Endothelial cell (in vitro differentiated cells): ENCODE results near the gene FBXW7. TPM values are rescaled to one million over a fixed set of nuclear protein-coding genes. Genes with fewer than 3 reads are reported as not detected.

Source experiments
- DNase-seq: peaks from one replicate; pipeline ENCODE4 v3.0.0; 2021; ENCODE audit warnings: low spot score
- H3K27ac Mint-ChIP-seq: one replicate; pipeline ENCODE4 v1.8.0; 2021; ENCODE audit warnings: mixed read lengths, inconsistent platforms; ENCODE audit not compliant: unreplicated experiment
- H3K27me3 Mint-ChIP-seq: one replicate; pipeline ENCODE4 v1.8.0; 2021; ENCODE audit warnings: mild to moderate bottlenecking, moderate library complexity, mixed read lengths, inconsistent platforms; ENCODE audit not compliant: unreplicated experiment
- H3K36me3 Mint-ChIP-seq: one replicate; pipeline ENCODE4 v1.8.0; 2021; ENCODE audit warnings: mild to moderate bottlenecking, low read depth, mixed read lengths, inconsistent platforms; ENCODE audit not compliant: unreplicated experiment
- H3K4me1 Mint-ChIP-seq: one replicate; pipeline ENCODE4 v1.8.0; 2021; ENCODE audit warnings: mild to moderate bottlenecking, mixed read lengths, inconsistent platforms; ENCODE audit not compliant: unreplicated experiment
- H3K4me3 Mint-ChIP-seq: one replicate; pipeline ENCODE4 v1.8.0; 2021; ENCODE audit warnings: mild to moderate bottlenecking, mixed read lengths, inconsistent platforms; ENCODE audit not compliant: unreplicated experiment
- H3K9me3 Mint-ChIP-seq: one replicate; pipeline ENCODE4 v1.8.0; 2021; ENCODE audit warnings: mixed read lengths, inconsistent platforms; ENCODE audit not compliant: unreplicated experiment
- total RNA-seq: library from RNA; stranded (reverse); fragmentation: NEBNext Ultra II Directional; extraction: Animal tissue kit (Norgen Biotek cat#: 25700); gene quantifications from one replicate; pipeline ENCODE4 v1.2.1, GENCODE V29; 2021; ENCODE audit not compliant: unreplicated experiment
- TF ChIP-seq, protein P1 (sequence below): fragments of 200-600 bp; sonication (generic); IDR thresholded peaks from one replicate; pipeline ENCODE4 v1.5.0; 2021; ENCODE audit warnings: antibody characterized with exemption; ENCODE audit not compliant: unreplicated experiment

Gene FBXW7
- total RNA-seq, 1 donor from 2014 or later = 44.7 TPM

DNA sequence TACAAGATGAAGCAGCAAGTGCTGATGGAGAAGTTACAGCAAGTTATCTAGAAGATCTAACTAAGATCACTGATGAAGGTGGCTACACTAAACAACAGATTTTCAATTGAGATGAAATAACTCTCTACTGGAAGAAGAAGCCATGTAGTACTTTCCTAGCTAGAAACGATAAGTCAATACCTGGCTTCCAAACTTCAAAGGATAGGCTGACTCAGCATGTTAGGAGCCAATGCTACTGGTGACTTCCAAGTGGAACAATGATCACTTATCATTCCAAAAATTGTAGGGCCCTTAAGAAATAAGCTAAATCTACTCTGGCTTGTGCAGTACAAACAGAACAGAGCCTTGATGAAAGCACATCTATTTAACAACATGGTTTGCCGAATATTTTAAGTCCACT, 55.0 kb downstream of the FBXW7 start:
- Mint-ChIP-seq H3K36me3 (no peaks in the 10 kb centered on the region), H3K4me3 (no peak overlapping the region)

DNA sequence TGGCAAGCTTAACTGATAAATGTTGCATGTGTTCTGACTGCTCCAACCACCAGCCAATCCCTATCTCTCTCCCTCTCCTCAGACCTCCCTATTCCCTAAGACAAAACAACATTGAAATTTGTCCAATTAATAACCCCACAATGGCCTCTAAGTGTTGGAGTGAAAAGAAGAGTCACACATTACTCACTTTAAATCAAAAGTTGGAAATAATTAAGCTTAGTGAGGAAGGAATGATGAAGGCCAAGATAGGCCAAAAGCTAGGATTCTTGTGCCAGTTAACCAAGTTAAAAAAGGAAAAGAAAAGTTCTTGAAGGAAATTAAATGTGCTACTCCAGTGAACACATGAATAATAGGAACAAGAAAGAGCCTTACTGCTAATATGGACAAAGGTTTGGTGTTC, 55.6 kb downstream of the FBXW7 start:
- H3K27ac Mint-ChIP-seq = no peak overlapping the region
- no peak for DNase-seq

More for the DNA sequence above, 55.0 kb downstream of the FBXW7 start:
- Mint-ChIP-seq H3K27me3 (no peaks in the 10 kb centered on the region), H3K27ac (peak overlapping the region; percentile 25), H3K4me1 (peaks cover 7% of the 10 kb centered on the region), H3K9me3 (no peaks in the 10 kb centered on the region)
- TF ChIP-seq, protein P1, sequence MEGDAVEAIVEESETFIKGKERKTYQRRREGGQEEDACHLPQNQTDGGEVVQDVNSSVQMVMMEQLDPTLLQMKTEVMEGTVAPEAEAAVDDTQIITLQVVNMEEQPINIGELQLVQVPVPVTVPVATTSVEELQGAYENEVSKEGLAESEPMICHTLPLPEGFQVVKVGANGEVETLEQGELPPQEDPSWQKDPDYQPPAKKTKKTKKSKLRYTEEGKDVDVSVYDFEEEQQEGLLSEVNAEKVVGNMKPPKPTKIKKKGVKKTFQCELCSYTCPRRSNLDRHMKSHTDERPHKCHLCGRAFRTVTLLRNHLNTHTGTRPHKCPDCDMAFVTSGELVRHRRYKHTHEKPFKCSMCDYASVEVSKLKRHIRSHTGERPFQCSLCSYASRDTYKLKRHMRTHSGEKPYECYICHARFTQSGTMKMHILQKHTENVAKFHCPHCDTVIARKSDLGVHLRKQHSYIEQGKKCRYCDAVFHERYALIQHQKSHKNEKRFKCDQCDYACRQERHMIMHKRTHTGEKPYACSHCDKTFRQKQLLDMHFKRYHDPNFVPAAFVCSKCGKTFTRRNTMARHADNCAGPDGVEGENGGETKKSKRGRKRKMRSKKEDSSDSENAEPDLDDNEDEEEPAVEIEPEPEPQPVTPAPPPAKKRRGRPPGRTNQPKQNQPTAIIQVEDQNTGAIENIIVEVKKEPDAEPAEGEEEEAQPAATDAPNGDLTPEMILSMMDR = no peak
- DNase-seq = no peak

DNA sequence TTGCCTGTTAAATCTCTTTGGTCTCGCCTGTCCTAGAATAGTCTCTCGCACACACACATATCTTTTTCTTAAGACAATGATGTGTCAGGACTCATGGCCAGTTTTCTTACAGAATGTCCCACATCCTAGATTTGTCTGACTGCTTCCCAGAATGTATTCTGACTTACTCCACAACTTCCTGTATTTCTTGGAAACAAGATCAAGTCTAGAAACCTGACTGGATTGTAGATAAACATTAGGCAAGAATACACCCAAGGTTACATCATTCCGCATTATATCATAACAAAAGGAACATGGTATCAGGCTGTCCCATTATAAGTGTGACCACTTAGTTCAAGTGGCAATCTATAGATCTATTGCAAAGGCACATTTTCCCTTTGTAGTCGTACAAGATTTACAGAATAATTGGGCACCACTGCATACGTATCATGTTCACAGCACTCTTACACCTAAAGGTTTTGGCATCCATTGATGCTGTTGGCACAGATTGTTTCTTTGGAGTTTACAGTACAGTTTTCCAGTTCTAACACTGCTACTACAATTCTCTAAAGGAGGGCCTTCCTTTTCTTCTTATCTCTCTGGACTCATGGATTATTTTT, 56.4 kb downstream of the FBXW7 start:
- Mint-ChIP-seq H3K36me3 (no peaks in the 10 kb centered on the region), H3K4me1 (peaks cover 7% of the 10 kb centered on the region), H3K4me3 (no peak overlapping the region), H3K9me3 (no peaks in the 10 kb centered on the region), H3K27ac (no peak overlapping the region), H3K27me3 (no peaks in the 10 kb centered on the region)
- no peak for DNase-seq
- TF ChIP-seq, protein P1 = no peak

More for the DNA sequence above, 55.6 kb downstream of the FBXW7 start:
- Mint-ChIP-seq H3K4me1 (peaks cover 7% of the 10 kb centered on the region), H3K36me3 (no peaks in the 10 kb centered on the region), H3K9me3 (no peaks in the 10 kb centered on the region), H3K27me3 (no peaks in the 10 kb centered on the region), H3K4me3 (no peak overlapping the region)
- TF ChIP-seq, protein P1 = no peak

DNA sequence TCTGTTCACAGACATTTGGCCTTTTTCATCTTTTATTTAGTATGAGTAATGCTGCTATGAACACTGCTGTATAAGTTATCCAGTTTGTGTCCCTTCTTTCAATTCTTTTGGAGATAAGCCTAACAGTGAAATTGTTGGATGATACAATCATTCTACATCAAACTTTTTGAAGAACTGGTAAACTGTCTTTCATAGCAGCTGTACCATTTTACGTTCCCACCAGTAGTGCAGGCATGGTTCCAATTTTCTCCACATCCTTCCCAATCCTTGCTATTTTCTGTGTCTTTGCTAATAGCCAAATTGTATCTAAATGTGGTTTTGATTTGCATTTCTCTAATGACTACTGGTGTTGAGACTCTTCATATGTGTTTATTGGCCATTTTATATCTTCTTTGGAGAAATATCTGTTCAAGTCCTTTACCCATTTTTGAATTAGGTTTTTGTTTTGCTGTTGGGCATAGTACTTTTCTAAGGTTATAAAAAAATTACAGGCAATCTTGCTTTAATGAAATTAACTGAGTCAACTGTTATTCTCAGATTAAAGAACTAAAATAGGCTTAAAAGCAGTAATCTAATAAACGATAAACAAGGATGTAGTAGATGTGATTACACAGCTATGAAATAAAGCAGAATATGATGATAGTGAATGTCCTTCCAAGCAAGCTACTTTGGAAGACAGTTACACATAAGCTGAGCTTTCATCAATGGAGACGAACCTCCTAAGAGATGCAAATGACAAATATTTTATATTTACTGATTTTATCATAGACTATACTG, 57.2 kb downstream of the FBXW7 start:
- Mint-ChIP-seq H3K4me3 (no peak overlapping the region), H3K4me1 (peaks cover 7% of the 10 kb centered on the region), H3K9me3 (no peaks in the 10 kb centered on the region), H3K27ac (peak overlapping the region; percentile 26), H3K27me3 (no peaks in the 10 kb centered on the region), H3K36me3 (no peaks in the 10 kb centered on the region)
- no peak for DNase-seq
- TF ChIP-seq, protein P1 = no peak

DNA sequence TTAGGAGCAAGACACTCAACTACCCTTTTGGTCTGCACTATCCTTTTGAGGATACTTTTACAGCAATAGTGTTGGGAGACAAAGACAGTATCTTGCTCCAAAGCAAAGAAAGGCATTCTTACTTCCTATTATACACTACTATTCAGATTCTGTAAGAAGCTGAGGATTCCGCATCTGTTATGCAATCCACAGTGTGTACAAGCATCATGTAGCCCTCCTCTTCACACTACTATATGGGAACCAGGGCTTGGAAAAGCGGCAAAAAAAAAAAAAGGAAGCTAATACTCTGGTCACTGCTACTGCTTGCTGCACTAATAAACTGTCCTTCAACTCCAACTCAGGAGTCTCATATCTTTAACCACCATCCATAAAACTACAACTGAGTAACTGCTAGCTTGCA, 59.1 kb downstream of the FBXW7 start:
- TF ChIP-seq, protein P1 = no peak
- no peaks in the 10 kb centered on the region for H3K9me3 Mint-ChIP-seq
- no peak overlapping the region for H3K27ac Mint-ChIP-seq
- no peak overlapping the region for H3K4me3 Mint-ChIP-seq
- no peaks in the 10 kb centered on the region for H3K36me3 Mint-ChIP-seq
- H3K27me3 Mint-ChIP-seq = no peaks in the 10 kb centered on the region
- no peak for DNase-seq
- H3K4me1 Mint-ChIP-seq = peaks cover 7% of the 10 kb centered on the region
